Brain microvascular endothelial cell (primary cell): Measurements from ENCODE around the gene ERG.

Experiments used
- DNase-seq: peaks from one replicate; pipeline ENCODE4 v3.0.0-alpha.2; 2020
- H3K27ac ChIP-seq: fragments of 250-450 bp; sonication (Bioruptor Pico); 2 replicates; pipeline ENCODE4 v1.5.1; 2020; ENCODE audit warnings: mild to moderate bottlenecking, moderate library complexity
- H3K27me3 ChIP-seq: fragments of 250-450 bp; sonication (Bioruptor Pico); replicated peaks from 2 replicates; pipeline ENCODE4 v1.5.1; 2020; ENCODE audit warnings: mild to moderate bottlenecking
- H3K36me3 ChIP-seq: fragments of 250-450 bp; sonication (Bioruptor Pico); replicated peaks from 2 replicates; pipeline ENCODE4 v1.5.1; 2020; ENCODE audit warnings: mild to moderate bottlenecking
- H3K4me3 ChIP-seq: 2 replicates; pipeline ENCODE4 v1.5.1; 2011; ENCODE audit warnings: low read depth, mild to moderate bottlenecking, control low read depth, low read length, moderate library complexity
- in situ Hi-C: cut with HindIII; loops from 2 replicates; pipeline ENCODE4 v1.10.0; 2017; ENCODE audit warnings: low sequenced_read_pairs, low pct_ligation_motif_present
- TF ChIP-seq, protein P1 (sequence below): IDR thresholded peaks from 2 replicates; pipeline ENCODE4 v1.5.1; 2011; ENCODE audit warnings: low read depth, mild to moderate bottlenecking, moderate library complexity, low read length, control low read depth, inconsistent platforms; ENCODE audit errors: missing control alignments

Gene ERG

GRCh38 chr21:38460171-38460742 lies 38.0 kb downstream of the ERG start:
- Histone ChIP-seq H3K27ac (peak overlapping the region; percentile 96), H3K27me3 (no peaks in the 10 kb centered on the region), H3K36me3 (no peaks in the 10 kb centered on the region), H3K4me3 (no peak overlapping the region)
- in situ Hi-C loops: no loop called here
- TF ChIP-seq, protein P1, sequence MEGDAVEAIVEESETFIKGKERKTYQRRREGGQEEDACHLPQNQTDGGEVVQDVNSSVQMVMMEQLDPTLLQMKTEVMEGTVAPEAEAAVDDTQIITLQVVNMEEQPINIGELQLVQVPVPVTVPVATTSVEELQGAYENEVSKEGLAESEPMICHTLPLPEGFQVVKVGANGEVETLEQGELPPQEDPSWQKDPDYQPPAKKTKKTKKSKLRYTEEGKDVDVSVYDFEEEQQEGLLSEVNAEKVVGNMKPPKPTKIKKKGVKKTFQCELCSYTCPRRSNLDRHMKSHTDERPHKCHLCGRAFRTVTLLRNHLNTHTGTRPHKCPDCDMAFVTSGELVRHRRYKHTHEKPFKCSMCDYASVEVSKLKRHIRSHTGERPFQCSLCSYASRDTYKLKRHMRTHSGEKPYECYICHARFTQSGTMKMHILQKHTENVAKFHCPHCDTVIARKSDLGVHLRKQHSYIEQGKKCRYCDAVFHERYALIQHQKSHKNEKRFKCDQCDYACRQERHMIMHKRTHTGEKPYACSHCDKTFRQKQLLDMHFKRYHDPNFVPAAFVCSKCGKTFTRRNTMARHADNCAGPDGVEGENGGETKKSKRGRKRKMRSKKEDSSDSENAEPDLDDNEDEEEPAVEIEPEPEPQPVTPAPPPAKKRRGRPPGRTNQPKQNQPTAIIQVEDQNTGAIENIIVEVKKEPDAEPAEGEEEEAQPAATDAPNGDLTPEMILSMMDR: no peak
- peak; percentile 84 for DNase-seq

GRCh38 chr21:38459490-38459889 lies 38.8 kb downstream of the ERG start:
- in situ Hi-C loops: no loop called here
- DNase-seq: no peak
- no peaks in the 10 kb centered on the region for H3K27me3 ChIP-seq
- TF ChIP-seq, protein P1: no peak
- no peaks in the 10 kb centered on the region for H3K36me3 ChIP-seq
- H3K27ac ChIP-seq: peak overlapping the region; percentile 96
- H3K4me3 ChIP-seq: no peak overlapping the region

DNA sequence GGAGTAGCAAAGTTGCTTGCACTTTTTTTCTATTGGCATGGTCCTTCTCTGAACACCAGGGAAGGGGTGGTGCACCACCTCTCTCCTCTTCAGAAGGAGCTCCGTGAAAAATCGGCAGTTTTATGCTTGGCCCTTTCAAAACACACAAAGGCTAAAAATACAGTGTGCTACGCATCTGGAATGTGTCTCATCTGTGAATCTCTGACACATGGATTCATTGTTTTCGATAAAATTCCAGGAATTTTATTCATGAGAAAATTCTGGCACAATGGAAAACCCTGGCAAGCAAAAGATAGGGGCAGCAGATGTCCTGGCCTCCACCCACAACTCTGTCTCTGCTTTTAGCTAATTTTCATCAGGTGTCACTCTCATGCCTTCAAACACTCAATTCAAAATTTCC lies 42.9 kb downstream of the ERG start:
- DNase-seq: peak; percentile 29
- no peak overlapping the region for H3K4me3 ChIP-seq
- no peaks in the 10 kb centered on the region for H3K36me3 ChIP-seq
- TF ChIP-seq, protein P1: no peak
- in situ Hi-C loops: no loop called here
- H3K27me3 ChIP-seq: no peaks in the 10 kb centered on the region
- H3K27ac ChIP-seq: no peak overlapping the region

DNA sequence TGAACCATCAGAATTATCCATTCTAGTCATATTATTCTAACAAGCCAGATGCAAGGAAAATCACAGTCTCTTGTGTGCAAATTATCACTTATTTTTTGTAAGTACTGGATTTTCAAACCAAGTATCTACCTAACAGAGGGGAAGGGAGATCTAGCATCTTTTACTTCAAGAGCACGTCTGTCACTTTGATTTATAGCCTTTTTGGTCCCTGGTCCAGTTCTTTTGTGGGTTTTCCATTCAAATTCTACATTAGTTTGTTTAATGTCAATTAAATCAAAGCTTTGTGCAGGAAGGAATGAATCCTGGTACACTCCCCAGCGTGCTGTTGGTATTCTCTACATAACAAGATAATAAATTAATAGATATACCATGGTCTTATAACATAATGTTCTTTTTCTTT lies 43.6 kb downstream of the ERG start:
- TF ChIP-seq, protein P1: no peak
- in situ Hi-C loops: no loop called here
- Histone ChIP-seq H3K36me3 (no peaks in the 10 kb centered on the region), H3K27ac (no peak overlapping the region), H3K4me3 (no peak overlapping the region), H3K27me3 (no peaks in the 10 kb centered on the region)
- DNase-seq: no peak

DNA sequence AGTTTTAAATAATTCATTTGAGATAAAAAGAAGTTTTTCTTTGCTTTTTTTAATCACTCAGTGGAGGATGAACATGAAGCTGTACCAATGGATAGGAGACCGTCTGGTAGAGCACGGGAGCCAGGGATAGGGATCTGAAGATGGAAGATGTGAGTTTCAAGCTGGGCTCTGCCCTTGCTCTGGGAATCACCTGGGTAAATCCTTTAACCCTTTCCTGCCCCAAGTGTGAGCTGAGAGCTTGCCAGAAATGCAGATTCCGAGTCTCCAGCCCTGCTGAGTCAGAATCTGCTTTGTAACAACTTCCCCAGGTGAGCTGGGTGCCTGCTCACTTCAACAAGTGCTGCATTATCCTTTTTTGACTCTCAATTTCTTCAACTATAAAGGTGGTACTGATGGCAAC lies 44.1 kb downstream of the ERG start:
- H3K4me3 ChIP-seq: no peak overlapping the region
- DNase-seq: no peak
- TF ChIP-seq, protein P1: no peak
- in situ Hi-C loops: no loop called here
- no peak overlapping the region for H3K27ac ChIP-seq
- H3K27me3 ChIP-seq: no peaks in the 10 kb centered on the region
- no peaks in the 10 kb centered on the region for H3K36me3 ChIP-seq
